Renal cortical epithelial cell (primary cell): ENCODE data around the gene SLC9A9. TPM values are rescaled to one million over a fixed set of nuclear protein-coding genes. Genes with fewer than 3 reads are reported as not detected.

Experiments
- DNase-seq: peaks from one replicate; pipeline ENCODE4 v3.0.0-alpha.2; 2011; ENCODE audit warnings: low read depth
- total RNA-seq: library from RNA; depleted of rRNA; stranded (reverse); fragments of >200 nt; gene quantifications from 2 replicates; pipeline ENCODE4 v1.2.3, GENCODE V29; 2014

The SLC9A9 gene
- total RNA-seq, 1 donor from 2014 or later = 1.0 TPM

DNA sequence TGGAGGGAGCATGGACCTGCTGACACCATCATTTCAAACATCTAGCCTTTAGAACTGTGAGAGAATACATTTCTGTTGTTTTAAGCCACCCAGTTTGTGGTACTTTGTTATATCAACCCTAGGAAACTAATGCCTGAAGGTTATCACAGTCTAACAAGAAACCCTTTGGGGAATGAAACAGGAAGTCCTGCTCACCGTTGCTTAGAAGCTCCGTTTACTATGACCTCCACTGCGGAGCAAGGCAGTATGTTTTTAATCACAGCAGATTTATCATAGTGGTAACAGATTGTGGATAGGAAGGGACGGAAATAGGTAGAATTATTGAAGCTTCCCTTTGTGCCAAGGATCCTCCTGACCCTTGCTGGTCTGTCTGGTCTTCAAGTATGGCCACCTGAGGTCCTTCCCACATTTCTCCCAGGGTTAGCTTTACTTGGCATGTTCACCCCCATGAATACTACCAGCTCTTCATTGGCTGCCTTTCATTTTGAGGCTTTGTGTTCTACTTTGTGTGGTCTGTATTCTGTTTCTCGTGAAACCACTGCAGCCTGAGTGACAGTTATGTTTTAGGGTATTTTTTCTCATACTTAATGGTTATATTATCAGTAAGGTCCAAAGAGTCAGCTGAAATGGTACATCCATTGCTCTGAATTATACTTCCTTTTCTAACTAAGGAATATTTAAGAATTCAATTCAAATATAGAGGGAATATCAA is 527.1 kb downstream of the SLC9A9 start:
- DNase-seq = no peak

DNA sequence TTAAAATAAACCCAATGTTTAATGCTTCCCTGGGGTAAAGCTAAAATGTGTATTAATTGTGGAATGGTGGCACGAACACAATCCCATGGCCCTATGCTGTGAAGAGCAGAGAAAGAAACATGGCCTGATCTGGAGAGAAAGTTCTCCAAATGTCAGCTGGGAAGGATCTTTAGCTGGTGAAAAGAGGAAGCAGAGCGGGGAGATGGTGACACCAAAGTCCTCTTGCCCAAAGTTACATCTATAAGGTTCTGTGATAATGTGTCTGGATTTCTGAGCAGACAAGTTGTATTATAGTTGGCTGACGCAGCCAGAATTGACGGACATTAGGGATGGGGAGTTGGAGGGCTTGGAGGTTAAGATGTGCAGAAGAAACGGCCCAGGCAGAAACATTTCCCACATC is 532.5 kb downstream of the SLC9A9 start:
- DNase-seq = no peak

DNA sequence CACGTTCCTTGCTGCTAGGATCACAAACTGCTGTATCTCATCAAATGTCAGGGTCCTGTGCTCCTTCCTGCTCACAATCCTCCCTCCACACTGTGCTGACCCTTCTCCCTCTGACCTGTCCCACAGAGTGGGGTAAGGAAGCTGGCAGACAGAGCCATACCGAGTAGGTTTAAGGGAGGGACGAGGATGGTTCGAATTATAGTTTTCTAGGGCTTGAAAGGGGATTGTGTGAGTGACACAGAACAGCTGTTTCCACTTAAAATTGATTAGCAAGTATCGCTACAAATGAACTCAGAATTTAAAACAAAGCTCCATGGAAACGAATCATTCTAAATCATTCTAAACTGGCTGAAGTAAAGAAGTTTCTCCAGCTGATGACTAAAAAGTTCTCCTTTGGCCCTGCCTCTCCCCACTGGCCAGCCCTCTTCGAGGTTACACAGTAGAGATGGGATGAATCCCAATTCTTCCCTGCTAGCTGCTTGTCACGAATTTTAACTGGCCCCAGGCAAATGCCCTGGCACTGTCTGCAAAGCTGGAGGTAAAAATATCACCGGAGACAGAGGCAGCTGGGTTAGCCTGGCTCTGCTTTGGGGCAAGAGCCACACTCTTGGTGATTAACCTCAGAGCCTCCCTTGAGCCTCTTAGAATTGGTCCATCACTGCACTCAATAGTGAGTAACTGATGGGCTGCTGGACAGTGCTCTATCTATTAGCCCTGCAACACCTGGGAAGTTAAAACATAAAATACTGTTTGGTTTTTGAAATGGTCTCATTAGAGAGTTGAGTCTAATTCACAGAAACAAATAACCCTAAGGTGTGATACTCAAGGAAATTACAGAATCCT is 533.8 kb downstream of the SLC9A9 start:
- DNase-seq = no peak

GRCh38 chr3:143313893-143314188 is 534.4 kb downstream of the SLC9A9 start:
- no peak for DNase-seq

- no peak for DNase-seq
Measured at GRCh38 chr3:143313025-143313892, 535.0 kb downstream of the SLC9A9 start.

GRCh38 chr3:143311096-143311495 is 537.2 kb downstream of the SLC9A9 start:
- no peak for DNase-seq

- DNase-seq = no peak
Measured at GRCh38 chr3:143309705-143310104, 538.6 kb downstream of the SLC9A9 start.

DNA sequence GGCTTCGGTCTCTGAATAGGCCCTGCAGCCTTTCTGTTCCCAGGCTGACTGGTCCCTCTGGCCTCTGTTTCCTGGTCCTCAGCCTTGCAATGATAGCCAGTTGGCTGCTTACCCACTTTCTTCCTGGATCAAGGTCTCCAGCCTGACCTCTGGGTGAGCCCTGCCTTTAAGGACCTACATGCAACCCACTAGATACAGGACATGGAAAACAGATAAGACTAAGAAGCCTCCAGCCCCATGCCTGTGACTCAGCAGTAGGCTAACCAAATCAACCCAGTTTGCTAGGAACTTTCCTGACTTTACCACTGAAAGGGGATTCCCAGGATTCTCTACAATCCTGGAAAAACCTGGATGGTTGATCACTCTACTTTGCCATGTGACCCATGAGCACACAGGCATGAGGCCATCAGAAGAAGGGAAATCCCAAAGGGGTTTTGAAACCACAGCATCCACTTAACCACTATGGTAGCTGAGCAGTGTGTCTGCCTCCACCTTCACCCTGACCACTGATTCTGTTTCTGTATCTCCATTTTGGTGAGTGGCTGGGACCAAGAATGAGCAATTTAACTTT is 540.6 kb downstream of the SLC9A9 start:
- DNase-seq = peak; percentile 97

GRCh38 chr3:143306407-143306806 is 541.9 kb downstream of the SLC9A9 start:
- DNase-seq = peak; percentile 79

- peak; percentile 25 for DNase-seq
Measured at GRCh38 chr3:143302638-143303171, 545.6 kb downstream of the SLC9A9 start.

- no peak for DNase-seq
Measured at GRCh38 chr3:143301031-143301901, 547.0 kb downstream of the SLC9A9 start.

- DNase-seq = no peak
Measured at GRCh38 chr3:143298886-143299535, 549.3 kb downstream of the SLC9A9 start.

GRCh38 chr3:143298380-143298779 is 549.9 kb downstream of the SLC9A9 start:
- no peak for DNase-seq

DNA sequence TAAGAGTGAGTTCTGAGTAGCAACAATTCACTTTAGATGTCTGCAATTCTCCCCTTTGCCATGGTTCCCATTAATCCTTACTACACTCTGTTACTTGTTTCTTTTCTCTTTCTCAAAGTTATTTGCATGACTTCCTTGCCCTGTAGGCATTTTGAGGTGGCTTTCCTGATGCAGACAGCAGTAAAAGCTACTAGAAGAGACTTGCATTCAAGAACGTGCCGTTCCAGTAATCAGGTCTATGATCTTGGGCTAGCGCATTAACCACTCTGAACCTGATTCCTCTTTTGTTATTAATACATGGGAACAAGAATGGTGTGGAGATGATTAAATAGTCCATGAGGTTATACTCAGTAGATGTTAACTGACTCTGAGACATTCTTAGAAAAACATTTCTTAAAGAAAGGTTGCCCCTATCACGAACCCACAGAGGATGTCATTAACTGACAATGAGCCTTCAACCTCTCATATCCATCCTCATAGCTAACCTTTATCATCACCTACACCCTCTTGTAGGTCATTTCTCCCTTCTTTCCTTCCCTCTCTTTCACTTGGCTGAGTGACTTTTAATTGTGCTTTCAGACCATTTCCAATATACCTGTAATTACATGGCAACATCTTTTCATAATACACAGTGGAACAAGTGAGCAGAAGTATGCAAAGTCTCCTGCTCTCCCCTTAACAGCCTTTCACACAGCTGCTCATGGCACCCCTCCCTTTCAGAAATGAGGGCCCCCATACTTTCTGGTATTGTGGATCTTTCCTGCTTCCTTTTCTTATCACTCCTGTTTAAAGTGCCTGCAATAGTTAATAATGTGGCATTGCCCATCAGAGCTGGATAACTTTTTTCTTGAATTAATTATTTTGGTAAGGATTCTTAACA is 552.8 kb downstream of the SLC9A9 start:
- peak; percentile 85 for DNase-seq

GRCh38 chr3:143294188-143294587 is 554.1 kb downstream of the SLC9A9 start:
- no peak for DNase-seq

GRCh38 chr3:143291836-143292447 is 556.3 kb downstream of the SLC9A9 start:
- no peak for DNase-seq

DNA sequence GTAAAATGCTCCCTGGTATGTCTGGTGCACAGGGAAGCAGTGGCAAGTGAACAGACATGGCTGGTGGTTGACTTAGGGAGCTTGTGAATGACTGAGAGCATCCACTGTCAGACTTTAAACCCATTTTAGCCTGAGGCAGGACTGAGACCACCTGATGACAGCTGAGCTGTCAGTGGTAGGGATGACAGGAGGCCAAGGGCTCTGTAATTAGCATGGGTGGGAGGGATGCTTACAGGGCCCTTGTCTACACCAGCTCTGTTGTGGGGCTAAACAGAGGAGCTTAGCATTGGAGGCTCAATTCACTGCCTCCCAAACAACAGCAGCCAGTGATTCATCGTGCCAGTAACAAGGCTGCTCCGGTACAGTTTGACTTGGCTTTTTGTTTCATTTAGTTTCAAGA is 559.3 kb downstream of the SLC9A9 start:
- DNase-seq = peak; percentile 35

GRCh38 chr3:143287403-143287802 is 560.9 kb downstream of the SLC9A9 start:
- peak; percentile 99 for DNase-seq
